Hepatocyte (in vitro differentiated cells): ENCODE measurements around the gene CTH.

Experiments
- CTCF ChIP-seq: fragments of 200-600 bp; sonication (generic); IDR thresholded peaks from 2 replicates; pipeline ENCODE4 v1.5.1; 2016; ENCODE audit warnings: antibody characterized with exemption, mild to moderate bottlenecking; ENCODE audit not compliant: poor library complexity
- EZH2phosphoT487 ChIP-seq: fragments of 200-600 bp; sonication (generic); IDR thresholded peaks from one replicate; pipeline ENCODE4 v1.6.1; 2018; ENCODE audit warnings: antibody characterized with exemption, mild to moderate bottlenecking, low read depth, moderate library complexity; ENCODE audit not compliant: unreplicated experiment, severe bottlenecking

GRCh38 chr1:70440642-70441391 lies 29.7 kb downstream of the CTH start:
- no peak for TF ChIP-seq CTCF
- TF ChIP-seq EZH2phosphoT487: no peak
